MCF 10A (cell line): Measurements from ENCODE around the gene PLOD1. TPM values are rescaled to one million over a fixed set of nuclear protein-coding genes. Genes with fewer than 3 reads are reported as not detected.

Experiments used
- BruUV-seq: library from RNA; stranded (reverse); fragments of 400-500 nt; replicated peaks from 2 replicates; lab custom pipeline; 2021; lab: Mats Ljungman, UMichigan
- CTCF ChIA-PET: fragments of 300-600 bp; sonication (Branson Sonifier 250); formaldehyde crosslinking; extraction: SDS; loops from one replicate; lab custom pipeline; 2021; ENCODE audit warnings: antibody characterized with exemption, inconsistent platforms; lab: Yijun Ruan, JAX
- POLR2A ChIA-PET: fragments of 300-600, 350-650 bp; sonication (Branson Sonifier 250); formaldehyde crosslinking; extraction: SDS; loops from one replicate; lab custom pipeline; 2020; ENCODE audit warnings: antibody characterized with exemption, inconsistent platforms; lab: Yijun Ruan, JAX
- DNase-seq: peaks from one replicate; pipeline ENCODE4 v3.0.0-alpha.2; 2018; ENCODE audit not compliant: unreplicated experiment
- H3K27ac Mint-ChIP-seq: one replicate; pipeline ENCODE4 v1.8.0; 2022; ENCODE audit warnings: mild to moderate bottlenecking, low read depth, mixed read lengths; ENCODE audit not compliant: unreplicated experiment
- H3K27me3 Mint-ChIP-seq: one replicate; pipeline ENCODE4 v1.8.0; 2022; ENCODE audit warnings: mixed read lengths; ENCODE audit not compliant: insufficient read depth, unreplicated experiment
- H3K36me3 Mint-ChIP-seq: one replicate; pipeline ENCODE4 v1.8.0; 2022; ENCODE audit warnings: mild to moderate bottlenecking, moderate library complexity, mixed read lengths; ENCODE audit not compliant: insufficient read depth, unreplicated experiment
- H3K4me1 Mint-ChIP-seq: one replicate; pipeline ENCODE4 v1.8.0; 2022; ENCODE audit warnings: mixed read lengths; ENCODE audit not compliant: insufficient read depth, unreplicated experiment
- H3K4me3 Mint-ChIP-seq: one replicate; pipeline ENCODE4 v1.8.0; 2022; ENCODE audit warnings: mild to moderate bottlenecking, moderate library complexity, mixed read lengths; ENCODE audit not compliant: unreplicated experiment
- H3K9me3 Mint-ChIP-seq: one replicate; pipeline ENCODE4 v1.8.0; 2022; ENCODE audit warnings: mixed read lengths; ENCODE audit not compliant: unreplicated experiment
- intact Hi-C: fragments of 100-400 bp; cut with micrococcal nuclease; formaldehyde crosslinking; loops from 2 replicates; pipeline ENCODE4 v1.14.1; 2022
- total RNA-seq: library from RNA; stranded (reverse); gene quantifications from 2 replicates; pipeline ENCODE4 v1.2.3, GENCODE V29; 2022
- TF ChIP-seq, protein P1 (sequence below): fragments of 200-600 bp; IDR thresholded peaks from one replicate; pipeline ENCODE4 v1.8.0; 2022; ENCODE audit warnings: antibody characterized with exemption, mild to moderate bottlenecking; ENCODE audit not compliant: unreplicated experiment

PLOD1 gene
- total RNA-seq, 1 experiment from 2014 or later, result 48.2 TPM

DNA sequence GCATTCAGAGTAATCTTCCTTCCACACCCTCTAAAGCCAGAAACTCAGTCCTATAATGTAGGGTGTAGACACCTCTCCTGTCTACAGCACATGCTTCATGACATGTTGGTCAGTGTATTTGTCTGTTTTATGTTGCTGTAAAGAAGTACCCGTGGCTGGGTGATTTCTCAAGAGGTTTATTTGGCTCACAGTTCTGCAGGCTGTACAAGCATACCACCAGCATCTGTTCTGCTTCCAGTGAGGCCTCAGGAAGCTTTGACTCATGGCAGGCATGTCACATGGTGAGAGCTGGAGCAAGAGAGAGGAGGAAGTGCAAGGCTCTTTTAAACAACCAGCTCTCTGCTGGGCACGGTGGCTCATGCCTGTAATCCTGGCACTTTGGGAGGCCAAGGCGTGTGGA, 12.1 kb downstream of the PLOD1 start:
- ChIA-PET CTCF (no interaction called here), POLR2A (no interaction called here)
- DNase-seq, result no peak
- TF ChIP-seq, protein P1, sequence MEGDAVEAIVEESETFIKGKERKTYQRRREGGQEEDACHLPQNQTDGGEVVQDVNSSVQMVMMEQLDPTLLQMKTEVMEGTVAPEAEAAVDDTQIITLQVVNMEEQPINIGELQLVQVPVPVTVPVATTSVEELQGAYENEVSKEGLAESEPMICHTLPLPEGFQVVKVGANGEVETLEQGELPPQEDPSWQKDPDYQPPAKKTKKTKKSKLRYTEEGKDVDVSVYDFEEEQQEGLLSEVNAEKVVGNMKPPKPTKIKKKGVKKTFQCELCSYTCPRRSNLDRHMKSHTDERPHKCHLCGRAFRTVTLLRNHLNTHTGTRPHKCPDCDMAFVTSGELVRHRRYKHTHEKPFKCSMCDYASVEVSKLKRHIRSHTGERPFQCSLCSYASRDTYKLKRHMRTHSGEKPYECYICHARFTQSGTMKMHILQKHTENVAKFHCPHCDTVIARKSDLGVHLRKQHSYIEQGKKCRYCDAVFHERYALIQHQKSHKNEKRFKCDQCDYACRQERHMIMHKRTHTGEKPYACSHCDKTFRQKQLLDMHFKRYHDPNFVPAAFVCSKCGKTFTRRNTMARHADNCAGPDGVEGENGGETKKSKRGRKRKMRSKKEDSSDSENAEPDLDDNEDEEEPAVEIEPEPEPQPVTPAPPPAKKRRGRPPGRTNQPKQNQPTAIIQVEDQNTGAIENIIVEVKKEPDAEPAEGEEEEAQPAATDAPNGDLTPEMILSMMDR, result no peak
- H3K4me1 Mint-ChIP-seq, result no peaks in the 10 kb centered on the region
- H3K36me3 Mint-ChIP-seq, result peaks cover 20% of the 10 kb centered on the region
- no peak overlapping the region for H3K4me3 Mint-ChIP-seq
- H3K27ac Mint-ChIP-seq, result no peak overlapping the region
- H3K27me3 Mint-ChIP-seq, result no peaks in the 10 kb centered on the region
- intact Hi-C loops, result no loop called here
- H3K9me3 Mint-ChIP-seq, result no peaks in the 10 kb centered on the region
- BruUV-seq, result no TSS peak

DNA sequence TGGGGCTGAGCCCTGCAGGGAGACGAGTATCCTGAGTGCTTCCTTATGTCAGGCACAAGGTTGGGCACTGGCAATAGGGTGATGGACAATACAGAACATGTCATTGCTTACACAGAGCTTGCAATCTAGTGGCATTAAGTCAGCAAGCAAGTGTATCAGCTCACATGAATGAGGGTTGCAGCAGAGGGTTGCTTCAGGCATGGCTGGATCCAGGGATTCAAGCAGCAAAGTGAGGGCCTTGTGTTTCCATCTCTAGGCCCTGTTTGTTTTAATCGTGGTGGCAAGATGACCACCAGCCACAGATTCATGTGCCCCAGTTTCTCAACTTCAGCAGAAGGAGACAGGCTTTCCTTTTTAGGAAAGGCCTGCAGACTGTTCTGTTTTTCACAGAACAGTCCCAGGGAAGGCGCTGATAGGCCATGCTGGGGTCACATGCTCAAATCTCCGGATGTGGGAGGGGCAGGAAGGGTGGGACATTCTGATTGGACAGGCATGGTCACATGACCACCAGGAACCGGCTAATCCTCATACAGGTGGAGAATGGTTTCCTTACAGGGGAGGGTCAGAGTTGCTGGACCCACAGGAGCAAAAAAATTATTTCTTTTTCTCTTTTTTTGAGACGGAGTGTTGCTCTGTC, 14.4 kb downstream of the PLOD1 start:
- no peaks in the 10 kb centered on the region for H3K4me1 Mint-ChIP-seq
- TF ChIP-seq, protein P1, result no peak
- peaks cover 12% of the 10 kb centered on the region for H3K36me3 Mint-ChIP-seq
- BruUV-seq, result no TSS peak
- no peaks in the 10 kb centered on the region for H3K9me3 Mint-ChIP-seq
- ChIA-PET POLR2A (interaction anchor here (1.5 to 2.1 kb wide), 2 partner anchors 9 to 41 kb away, joined by 4 to 6 read pairs; no protein-coding TSS in a partner anchor), CTCF (interaction anchor here (2.4 kb wide), 1 partner anchor 18 kb away, joined by 7 read pairs; no protein-coding TSS in a partner anchor)
- DNase-seq, result no peak
- H3K27me3 Mint-ChIP-seq, result no peaks in the 10 kb centered on the region
- intact Hi-C loops, result no loop called here
- H3K4me3 Mint-ChIP-seq, result no peak overlapping the region
- H3K27ac Mint-ChIP-seq, result no peak overlapping the region

DNA sequence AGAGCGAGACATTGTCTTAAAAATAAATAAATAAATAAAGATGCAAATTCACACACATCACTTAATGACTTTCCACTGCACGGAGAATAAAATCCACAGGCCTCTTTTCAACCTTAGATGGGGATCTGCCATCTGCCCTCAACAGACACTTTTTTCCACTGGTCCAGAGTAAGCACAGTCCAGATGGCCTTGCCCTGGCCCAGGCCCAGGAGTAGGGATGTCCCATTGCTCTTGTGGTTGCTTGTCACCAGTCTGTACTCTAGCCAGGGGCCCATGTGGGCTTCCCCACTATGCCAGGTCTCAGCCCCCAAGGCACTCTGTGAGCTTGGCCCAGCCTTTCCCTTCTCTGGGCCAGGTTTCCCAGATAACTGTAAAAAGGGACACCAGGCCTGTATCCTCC, 17.4 kb downstream of the PLOD1 start:
- Mint-ChIP-seq H3K4me3 (no peak overlapping the region), H3K27ac (no peak overlapping the region), H3K27me3 (no peaks in the 10 kb centered on the region), H3K9me3 (no peaks in the 10 kb centered on the region), H3K36me3 (peaks cover 20% of the 10 kb centered on the region), H3K4me1 (no peaks in the 10 kb centered on the region)
- DNase-seq, result no peak
- CTCF ChIA-PET, result no interaction called here
- TF ChIP-seq, protein P1, result no peak
- intact Hi-C loops, result no loop called here
- BruUV-seq, result no TSS peak
- POLR2A ChIA-PET, result no interaction called here

- ChIA-PET POLR2A (no interaction called here), CTCF (interaction anchor here (0.6 to 0.7 kb wide), 2 partner anchors 42 to 123 kb away, joined by 3 to 4 read pairs; no protein-coding TSS in a partner anchor)
- no peak overlapping the region for H3K4me3 Mint-ChIP-seq
- no peak for DNase-seq
- TF ChIP-seq, protein P1, result no peak
- intact Hi-C loops, result no loop called here
- H3K4me1 Mint-ChIP-seq, result no peaks in the 10 kb centered on the region
- BruUV-seq, result no TSS peak
- peaks cover 19% of the 10 kb centered on the region for H3K36me3 Mint-ChIP-seq
- H3K27me3 Mint-ChIP-seq, result no peaks in the 10 kb centered on the region
- H3K27ac Mint-ChIP-seq, result no peak overlapping the region
- H3K9me3 Mint-ChIP-seq, result no peaks in the 10 kb centered on the region
Observed at GRCh38 chr1:11952455-11953109, 18.1 kb downstream of the PLOD1 start.
